A172 (cell line): ENCODE results near the gene BOD1. TPM values are rescaled to one million over a fixed set of nuclear protein-coding genes. Genes with fewer than 3 reads are reported as not detected.

Experiments
- DNase-seq: peaks from one replicate; pipeline ENCODE4 v3.0.0-alpha.2; 2015; ENCODE audit warnings: low spot score
- total RNA-seq: library from RNA; depleted of rRNA; stranded (reverse); fragments of >200 nt; shearing (Covaris generic); gene quantifications from 2 replicates; pipeline ENCODE4 v1.2.3, GENCODE V29; 2014

The BOD1 gene
- total RNA-seq, 1 experiment from 2014 or later, result 83.8 TPM

DNA sequence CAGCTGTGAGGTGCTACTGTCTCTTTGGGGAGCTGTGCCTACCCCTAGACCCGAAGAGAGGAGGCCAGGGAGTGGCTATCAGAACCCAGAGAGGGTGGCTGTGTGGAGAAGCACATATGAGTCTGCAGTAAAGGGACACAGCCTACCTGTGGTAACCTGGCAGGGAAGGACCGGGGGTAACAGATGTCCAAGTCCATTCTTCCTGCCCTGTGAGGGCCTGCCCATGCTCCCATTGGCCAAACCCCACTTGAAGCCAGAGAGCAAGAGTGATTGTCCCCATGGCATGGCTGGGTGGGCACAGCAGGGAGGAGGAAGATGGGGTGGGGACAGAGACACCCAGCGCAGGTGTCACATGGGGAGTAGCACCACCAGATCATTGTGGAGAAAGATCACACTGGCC is 39.3 kb downstream of the BOD1 start:
- DNase-seq, result no peak

DNA sequence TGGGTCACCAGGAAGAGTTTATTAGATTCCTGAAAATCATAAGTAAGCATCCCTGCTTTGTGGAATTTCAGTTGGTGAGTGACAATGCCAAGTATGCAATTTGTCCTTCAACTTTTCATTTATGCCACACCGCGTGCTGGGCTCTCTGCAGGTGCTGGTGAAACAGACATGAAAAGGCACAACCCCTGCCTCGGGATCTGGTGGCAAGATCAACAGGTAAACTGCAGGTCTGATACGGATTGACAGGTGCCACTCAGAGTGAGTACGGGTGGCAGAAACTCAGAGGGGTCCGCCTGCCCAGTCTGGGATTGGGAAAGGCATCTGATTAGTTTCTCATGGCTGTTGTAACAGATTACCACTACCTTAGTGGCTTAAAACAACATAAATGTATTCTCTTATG is 40.5 kb downstream of the BOD1 start:
- no peak for DNase-seq

DNA sequence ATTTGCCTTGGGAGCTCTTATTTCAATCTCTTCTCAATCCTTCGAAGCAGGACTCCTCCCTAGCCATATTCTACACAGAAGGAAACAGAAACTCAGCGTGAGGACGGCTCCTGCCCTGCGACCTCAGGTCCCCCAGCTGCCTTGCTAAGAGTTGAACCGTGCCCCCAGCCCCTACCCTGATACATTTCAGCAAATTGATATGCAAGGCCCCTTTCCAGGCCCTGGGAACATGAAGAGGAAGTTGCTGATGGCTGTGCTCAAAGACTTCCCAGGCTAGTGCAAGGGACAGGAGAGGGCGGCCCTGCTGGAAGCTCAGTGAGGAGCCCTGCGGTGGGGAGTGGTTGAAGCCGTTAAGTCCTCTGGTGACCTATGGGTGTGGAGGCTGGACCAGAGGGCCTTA is 41.5 kb downstream of the BOD1 start:
- no peak for DNase-seq

DNA sequence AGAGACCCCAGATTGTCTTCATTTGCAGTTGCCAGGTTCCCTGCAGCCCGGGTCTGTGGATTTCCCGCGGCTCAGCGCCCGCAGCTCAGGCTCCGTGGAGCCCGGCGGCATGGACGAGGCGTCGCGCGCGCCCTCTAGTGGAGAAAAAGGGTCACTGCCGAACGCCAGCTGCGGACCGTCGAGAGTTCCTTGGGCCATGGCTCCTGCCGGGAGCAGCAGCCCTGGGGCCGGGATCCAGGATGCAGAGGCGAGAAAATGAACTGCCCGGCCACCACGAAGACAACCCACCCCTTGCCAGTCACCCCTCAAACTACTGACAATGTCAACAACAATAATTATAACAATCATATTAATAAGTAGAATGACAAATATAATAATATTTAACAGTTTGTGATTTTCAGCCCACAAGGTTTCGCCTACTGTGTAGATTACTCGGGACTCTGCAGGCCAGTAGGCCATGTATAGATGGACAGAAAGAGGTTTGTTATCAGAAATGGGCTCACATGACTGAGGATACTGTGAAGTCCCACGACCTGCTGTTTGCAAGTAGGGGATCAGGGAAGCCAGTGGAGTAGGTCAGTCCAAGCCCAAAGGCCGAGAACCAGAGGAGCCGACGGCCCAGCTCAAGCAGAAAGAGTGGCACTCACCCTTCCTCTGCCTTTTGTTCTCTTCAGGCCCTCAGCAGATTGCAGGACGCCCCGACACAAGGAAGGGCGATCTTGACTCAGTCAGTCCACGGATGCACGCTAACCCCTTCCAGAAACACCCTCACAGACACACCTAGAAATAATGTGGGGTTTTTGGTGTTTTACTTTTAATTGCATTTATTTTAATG is 43.1 kb downstream of the BOD1 start:
- peak; percentile 38 for DNase-seq

DNA sequence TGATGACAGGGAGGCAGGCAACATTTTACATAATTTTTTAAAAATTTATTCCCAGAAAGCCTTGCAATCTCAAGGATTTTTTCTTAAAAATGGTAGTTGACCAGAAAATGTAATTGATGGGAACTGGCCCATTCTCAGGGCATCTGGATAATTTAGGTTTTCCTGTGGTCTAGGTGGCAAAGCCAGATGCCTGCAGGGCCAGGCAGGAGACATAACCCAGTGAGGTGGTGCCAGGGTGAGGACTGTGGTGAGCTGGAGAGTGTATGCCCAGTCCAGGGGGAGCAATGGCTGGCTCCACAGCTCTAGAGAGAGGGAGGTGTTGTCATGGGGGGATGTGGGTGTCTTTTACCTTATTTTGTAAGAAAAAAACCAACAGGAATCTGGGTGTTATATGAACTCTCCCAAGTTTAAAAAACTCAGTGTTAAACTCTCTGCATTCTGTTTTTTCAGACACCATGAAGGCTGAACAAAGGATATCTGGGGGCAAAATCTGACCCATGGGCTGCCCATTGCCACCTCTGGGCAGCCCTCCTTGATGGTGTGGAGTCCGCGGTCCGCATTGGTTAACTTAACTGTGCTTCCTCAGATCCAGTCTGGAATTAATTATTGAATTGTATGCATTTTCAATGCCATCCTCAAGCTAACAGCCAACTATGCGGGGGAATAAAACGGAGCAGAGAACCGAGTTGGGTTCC is 43.9 kb downstream of the BOD1 start:
- DNase-seq, result peak; percentile 22

DNA sequence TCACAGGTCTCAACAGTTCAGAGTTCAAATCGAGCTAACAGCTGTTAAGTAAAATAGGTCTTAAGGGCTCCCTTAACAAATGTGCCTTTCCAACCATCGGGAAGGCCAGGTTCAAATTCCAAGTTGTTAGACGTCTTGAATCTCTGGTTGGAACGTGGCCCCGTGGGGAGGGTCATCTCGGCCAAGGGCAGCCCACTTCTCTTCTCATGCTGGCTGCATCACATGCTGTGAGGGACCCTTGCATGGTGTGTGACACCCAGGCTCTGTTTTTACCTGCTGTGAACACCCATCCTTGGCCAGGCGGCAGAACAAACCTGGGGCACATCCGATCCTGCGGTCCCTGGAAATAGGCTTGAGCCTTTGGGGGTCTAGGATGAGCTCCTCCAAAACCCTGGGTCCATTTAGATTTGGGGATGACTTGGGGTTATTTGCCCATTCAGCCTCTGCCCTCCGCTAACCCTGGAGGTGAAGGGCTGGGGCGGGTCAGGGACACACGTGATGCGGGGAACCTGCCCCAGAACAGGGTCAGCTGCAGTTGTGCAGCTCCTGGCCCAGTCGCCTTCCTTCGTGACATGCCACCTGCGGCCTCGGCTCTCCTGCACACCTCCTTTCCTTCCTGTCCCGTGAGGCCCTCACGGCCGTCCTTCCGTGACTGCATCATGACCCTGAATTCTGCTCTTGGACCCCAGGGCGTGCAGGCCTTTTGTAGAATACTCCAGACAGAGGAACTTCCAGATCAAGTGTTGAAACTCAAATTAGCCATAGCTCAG is 45.9 kb downstream of the BOD1 start:
- DNase-seq, result no peak

DNA sequence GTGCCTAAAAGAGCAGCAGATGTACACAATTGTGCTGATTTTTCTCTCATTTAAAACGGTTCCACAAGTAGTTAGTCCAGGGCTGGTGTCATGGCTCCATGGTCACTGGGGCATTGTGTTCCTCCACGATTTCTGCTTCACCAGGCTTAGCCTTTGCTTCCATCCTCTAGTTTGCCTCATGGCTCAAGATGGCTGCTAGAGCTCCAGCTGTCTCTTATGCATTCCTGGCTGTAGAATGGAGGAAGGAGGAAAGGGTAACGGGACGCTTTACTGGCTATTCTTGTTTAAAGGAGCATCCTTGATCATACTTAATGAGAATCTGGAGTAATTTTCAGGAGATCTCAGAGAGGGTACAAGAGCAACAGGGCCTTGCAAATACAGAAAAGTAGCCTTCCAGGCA is 47.7 kb downstream of the BOD1 start:
- DNase-seq, result no peak

DNA sequence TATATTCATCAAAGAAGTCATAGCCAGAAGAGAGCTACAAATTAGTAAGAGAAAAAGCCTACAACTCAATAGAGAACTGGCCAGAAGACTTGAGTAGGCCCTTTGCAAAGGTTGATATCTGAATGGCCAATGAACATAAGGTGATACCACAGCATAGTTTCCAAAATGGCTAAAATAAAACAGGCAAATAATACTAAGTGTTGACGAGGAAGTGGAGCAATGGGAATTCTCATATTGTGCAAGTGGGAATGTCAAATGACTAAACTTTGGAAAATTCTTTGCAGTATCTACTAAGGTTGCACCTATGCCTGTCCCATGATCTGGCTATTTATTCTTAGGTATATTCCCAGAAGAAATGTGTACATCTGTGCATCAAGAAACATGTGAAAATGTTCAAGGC is 48.3 kb downstream of the BOD1 start:
- DNase-seq, result no peak

DNA sequence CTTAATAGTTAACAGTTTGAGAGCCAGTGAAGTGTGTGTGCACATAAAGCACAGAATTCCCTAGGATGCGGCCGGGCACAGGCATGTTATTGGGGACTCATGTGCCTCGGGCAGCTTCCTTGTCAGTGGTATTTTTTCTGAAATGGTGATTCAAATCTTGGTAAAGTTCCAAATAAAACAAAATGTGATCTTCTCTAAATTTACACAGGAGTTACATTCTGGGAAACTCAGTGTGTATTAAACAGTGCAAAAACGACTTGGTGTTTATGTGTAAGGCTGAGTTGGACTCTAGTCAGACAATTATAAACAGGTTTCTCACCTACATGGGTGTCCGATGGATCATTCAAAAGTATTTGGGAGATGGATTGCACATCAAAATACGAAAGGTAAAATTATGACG is 48.9 kb downstream of the BOD1 start:
- DNase-seq, result peak; percentile 35

DNA sequence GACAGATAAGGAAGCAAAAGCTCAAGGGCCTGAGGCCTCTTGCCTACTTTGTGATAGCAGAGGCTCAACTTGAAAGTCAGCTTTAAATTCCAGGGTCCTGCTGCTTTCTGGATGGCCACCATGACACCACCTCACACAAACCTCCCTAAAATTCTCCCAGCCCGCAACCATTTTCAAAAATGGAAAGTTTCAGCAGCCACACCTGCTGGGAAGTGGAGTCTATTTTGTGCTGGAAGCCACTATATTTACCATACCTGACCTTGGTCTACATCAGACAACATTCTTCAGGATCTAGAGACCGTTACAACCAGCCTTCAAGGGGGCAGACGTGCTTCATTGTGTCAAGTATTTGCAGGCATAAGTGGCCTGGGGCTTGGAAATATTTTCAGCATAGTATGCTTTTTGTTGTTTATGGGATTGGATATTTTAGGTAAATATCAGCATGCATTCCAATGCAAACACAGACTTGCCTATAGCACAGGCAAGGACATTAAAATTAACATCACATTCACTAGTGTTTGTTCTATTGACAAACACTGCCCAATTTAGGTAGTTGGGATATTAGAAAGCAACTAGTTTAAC is 50.9 kb downstream of the BOD1 start:
- no peak for DNase-seq

DNA sequence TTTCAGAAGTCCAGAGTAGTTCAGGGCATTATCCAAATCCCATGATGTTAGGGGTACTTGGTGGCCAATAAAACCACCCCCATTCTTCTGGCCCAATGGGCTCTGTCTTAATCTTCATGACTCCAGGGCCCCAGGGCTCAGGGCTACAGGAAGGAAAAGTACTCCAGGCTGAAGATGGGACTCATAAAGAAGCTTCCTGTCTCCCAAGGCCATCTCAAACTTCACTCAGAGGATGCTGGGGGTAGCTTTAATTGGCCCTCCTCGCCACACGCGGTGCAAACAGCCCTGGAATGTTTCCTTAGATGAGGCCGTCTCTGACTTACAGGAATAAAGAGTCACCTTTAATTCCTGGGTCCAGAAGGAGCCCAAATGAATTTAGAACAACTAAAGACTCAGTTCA is 52.3 kb downstream of the BOD1 start:
- DNase-seq, result no peak

DNA sequence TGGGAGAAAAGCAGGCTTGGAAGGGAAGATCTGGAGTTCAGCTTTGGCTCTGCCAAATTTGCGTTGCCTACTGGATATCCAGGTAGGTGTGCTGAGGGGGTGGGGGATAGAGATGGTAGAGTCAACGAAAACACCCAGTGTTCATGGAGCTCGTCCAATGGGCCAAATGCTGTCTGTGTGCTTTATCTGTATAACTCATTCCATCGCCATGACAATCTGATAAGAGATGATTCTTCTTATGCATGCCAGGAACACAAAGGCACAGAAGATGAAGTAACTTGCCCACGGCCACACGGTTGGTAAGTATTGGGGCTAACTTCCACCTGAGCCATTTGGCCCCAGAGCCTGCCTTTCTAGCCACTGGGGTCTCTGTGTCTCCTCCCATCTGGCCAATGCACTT is 53.2 kb downstream of the BOD1 start:
- no peak for DNase-seq

DNA sequence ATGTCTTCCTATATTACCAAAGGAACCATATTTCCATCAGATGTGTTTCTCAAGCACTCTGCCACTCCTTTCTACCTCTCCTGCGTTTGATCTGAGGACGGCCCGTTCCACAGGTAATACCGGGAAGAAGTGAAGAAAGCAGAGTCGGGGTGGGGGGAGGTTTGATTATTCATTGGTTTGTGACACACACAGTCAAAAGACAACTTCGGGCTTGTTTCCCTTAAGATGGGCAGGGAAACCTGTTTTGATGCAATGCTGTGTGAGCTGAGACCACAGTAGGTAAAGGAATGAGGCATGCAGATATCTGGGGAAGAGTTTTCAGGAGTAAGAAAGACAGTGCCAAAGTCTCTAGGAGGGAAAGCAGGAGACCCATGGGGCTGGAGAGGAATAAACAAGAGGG is 54.0 kb downstream of the BOD1 start:
- DNase-seq, result no peak
